ENCODE data around the gene CCNL2.

CCNL2 gene

DNA sequence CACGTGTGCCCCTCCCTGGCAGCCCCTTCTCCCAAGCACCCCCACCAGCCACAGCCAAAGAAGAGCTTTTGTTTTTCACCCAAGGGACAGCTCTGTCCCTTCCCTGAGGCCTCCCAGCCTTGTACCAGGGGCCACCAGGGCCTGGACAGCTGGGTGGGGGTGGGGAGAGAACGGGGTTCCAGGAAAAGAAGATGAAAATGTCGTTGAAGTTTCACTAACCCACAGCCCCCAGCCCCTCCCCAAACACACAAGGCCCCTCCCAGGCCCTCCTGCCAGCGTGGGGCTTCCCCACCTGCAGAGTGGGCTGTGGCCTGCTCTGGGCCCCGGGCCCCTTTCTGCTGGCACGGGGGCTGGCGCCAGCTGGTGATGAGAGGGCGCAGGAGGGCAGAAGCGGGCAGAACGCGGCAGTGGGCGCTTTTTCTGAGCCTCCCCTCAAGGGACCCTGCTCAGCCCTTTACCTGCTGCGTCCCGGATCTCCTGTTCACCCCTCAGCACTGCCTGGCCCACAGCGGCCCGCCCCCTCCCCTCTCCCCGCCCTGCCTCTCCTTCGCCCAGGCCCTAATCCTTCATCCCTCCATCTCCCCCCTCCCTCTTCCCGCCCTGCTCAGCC, 27.5 kb upstream of the CCNL2 start:
- no peak for DNase-seq (ENCODE audit: low read depth, low spot score)
- no peaks in the 10 kb centered on the region for H3K36me3 ChIP-seq (ENCODE audit: insufficient read depth, insufficient read length, low read length)
- TF ChIP-seq ZNF274 (IDR thresholded peaks at IDR 0.05; ENCODE audit: low read depth, low read length) (no peak), SUZ12 (IDR thresholded peaks at IDR 0.05; ENCODE audit: extremely low read depth, insufficient read depth, insufficient read length) (no peak), YY1 (IDR thresholded peaks at IDR 0.05; ENCODE audit: insufficient read depth, insufficient read length) (no peak)
- H3K4me1 ChIP-seq (ENCODE audit: insufficient read depth, insufficient read length): peaks cover 11% of the 10 kb centered on the region
- no peaks in the 10 kb centered on the region for H3K9me3 ChIP-seq (ENCODE audit: insufficient read depth, low read length)
- H3K27me3 ChIP-seq (ENCODE audit: insufficient read depth, insufficient read length): no peaks in the 10 kb centered on the region
- H3K4me3 ChIP-seq (ENCODE audit: insufficient read length, low read depth): peak overlapping the region; percentile 40
- H3K9ac ChIP-seq (ENCODE audit: insufficient read length, low read depth): peak overlapping the region; percentile 80

DNA sequence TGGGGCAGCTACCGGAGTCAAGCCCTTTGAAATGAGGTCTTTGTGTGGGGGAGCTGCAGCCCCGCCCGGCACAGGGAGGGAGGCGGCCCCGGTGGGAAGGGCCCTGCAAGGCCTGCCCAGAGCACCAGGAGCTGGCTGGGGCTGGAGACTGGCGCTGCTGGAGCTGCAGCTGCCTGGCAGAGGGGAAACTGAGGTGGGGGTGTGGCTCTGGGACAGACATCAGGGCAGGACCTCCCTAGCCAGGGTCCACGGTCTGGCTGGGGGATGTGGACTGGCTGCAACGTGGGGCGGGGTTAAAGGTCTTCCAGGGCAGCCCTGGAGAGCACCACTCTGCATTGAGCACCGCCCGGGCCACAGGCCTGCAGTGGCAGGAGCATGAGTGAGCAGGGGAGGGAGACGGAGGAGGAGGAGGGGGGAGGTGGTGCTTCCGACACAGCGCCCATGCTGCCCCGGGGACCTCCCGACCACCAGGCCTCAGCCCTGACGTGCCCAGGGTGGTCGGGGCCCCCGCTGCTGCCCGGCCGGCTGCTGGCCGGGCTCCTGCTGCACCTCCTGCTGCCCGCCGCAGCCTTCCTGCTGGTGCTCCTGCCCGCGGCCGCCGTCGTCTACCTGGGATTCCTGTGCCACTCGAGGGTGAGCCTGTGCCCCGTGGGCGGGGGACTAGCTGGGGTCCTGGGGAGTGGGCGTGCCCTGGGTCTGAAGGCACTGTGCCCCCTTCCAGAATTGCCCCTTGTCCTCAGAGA, 26.8 kb upstream of the CCNL2 start:
- peaks cover 12% of the 10 kb centered on the region for H3K4me1 ChIP-seq (ENCODE audit: insufficient read depth, insufficient read length)
- H3K4me3 ChIP-seq (ENCODE audit: insufficient read length, low read depth): peak overlapping the region; percentile 40
- peak overlapping the region; percentile 80 for H3K9ac ChIP-seq (ENCODE audit: insufficient read length, low read depth)
- H3K9me3 ChIP-seq (ENCODE audit: insufficient read depth, low read length): no peaks in the 10 kb centered on the region
- H3K27me3 ChIP-seq (ENCODE audit: insufficient read depth, insufficient read length): no peaks in the 10 kb centered on the region
- TF ChIP-seq SUZ12 (IDR thresholded peaks at IDR 0.05; ENCODE audit: extremely low read depth, insufficient read depth, insufficient read length) (no peak), ZNF274 (IDR thresholded peaks at IDR 0.05; ENCODE audit: low read depth, low read length) (no peak), YY1 (IDR thresholded peaks at IDR 0.05; ENCODE audit: insufficient read depth, insufficient read length) (no peak)
- DNase-seq (ENCODE audit: low read depth, low spot score): no peak
- no peaks in the 10 kb centered on the region for H3K36me3 ChIP-seq (ENCODE audit: insufficient read depth, insufficient read length, low read length)

DNA sequence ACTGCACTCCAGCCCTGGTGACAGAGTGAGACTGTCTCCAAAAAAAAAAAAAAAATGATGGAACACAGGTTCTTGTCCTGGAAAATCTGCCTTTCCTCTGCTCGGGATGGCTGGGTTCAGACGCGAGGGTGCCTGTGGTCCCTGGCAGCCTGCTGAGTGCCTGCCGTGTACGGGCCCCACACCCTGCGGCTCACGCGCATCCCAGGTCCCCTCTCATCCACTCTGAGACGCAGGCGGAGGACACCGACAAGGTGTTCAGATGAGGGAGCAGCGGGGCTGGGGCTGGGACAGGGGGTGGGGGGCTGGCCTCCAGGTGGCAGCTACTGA, 26.3 kb upstream of the CCNL2 start:
- TF ChIP-seq SUZ12 (IDR thresholded peaks at IDR 0.05; ENCODE audit: extremely low read depth, insufficient read depth, insufficient read length) (no peak), YY1 (IDR thresholded peaks at IDR 0.05; ENCODE audit: insufficient read depth, insufficient read length) (no peak), ZNF274 (IDR thresholded peaks at IDR 0.05; ENCODE audit: low read depth, low read length) (no peak)
- Histone ChIP-seq H3K9ac (ENCODE audit: insufficient read length, low read depth) (no peak overlapping the region), H3K36me3 (ENCODE audit: insufficient read depth, insufficient read length, low read length) (no peaks in the 10 kb centered on the region), H3K27me3 (ENCODE audit: insufficient read depth, insufficient read length) (no peaks in the 10 kb centered on the region), H3K9me3 (ENCODE audit: insufficient read depth, low read length) (no peaks in the 10 kb centered on the region), H3K4me1 (ENCODE audit: insufficient read depth, insufficient read length) (peaks cover 16% of the 10 kb centered on the region), H3K4me3 (ENCODE audit: insufficient read length, low read depth) (no peak overlapping the region)
- DNase-seq (ENCODE audit: low read depth, low spot score): no peak

DNA sequence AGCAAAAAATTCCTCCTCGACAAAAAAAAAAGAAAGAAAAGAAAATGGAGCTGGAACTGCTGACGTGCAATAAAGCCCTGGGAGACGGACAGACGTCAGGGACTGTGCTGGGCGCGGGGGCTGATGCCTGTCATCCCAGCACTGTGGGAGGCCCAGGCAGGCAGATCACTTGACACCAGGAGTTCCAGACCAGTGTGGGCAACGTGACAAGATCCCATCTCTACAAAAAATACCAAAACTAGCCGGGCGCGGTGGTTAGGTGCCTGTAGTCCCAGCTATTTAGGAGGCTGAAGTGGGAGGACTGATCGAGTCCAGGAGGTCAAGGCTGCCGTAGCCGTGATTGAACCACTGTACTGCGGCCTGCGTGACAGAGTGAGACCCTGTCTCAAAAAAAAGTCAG, 25.6 kb upstream of the CCNL2 start:
- no peak overlapping the region for H3K4me3 ChIP-seq (ENCODE audit: insufficient read length, low read depth)
- DNase-seq (ENCODE audit: low read depth, low spot score): no peak
- H3K4me1 ChIP-seq (ENCODE audit: insufficient read depth, insufficient read length): peaks cover 17% of the 10 kb centered on the region
- no peaks in the 10 kb centered on the region for H3K9me3 ChIP-seq (ENCODE audit: insufficient read depth, low read length)
- no peak overlapping the region for H3K9ac ChIP-seq (ENCODE audit: insufficient read length, low read depth)
- TF ChIP-seq YY1 (IDR thresholded peaks at IDR 0.05; ENCODE audit: insufficient read depth, insufficient read length) (no peak), SUZ12 (IDR thresholded peaks at IDR 0.05; ENCODE audit: extremely low read depth, insufficient read depth, insufficient read length) (no peak), ZNF274 (IDR thresholded peaks at IDR 0.05; ENCODE audit: low read depth, low read length) (no peak)
- H3K27me3 ChIP-seq (ENCODE audit: insufficient read depth, insufficient read length): no peaks in the 10 kb centered on the region
- H3K36me3 ChIP-seq (ENCODE audit: insufficient read depth, insufficient read length, low read length): no peaks in the 10 kb centered on the region

DNA sequence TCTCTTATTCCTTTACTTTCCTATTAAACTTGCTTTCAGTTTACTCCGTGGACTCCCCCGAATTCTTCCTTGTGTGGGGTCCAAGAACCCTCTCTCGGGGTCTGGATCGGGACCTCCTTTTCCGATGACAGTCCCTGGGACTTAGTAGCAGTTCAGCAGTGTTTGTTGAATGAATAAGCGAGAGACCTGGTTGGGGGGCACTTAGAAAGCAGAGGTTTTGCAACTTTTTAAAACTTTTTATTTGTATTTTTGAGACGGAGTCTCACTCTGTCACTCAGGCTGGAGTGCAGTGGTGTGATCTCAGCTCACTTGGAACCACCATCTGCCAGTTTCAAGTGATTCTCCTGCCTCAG, 24.1 kb upstream of the CCNL2 start:
- no peak overlapping the region for H3K9ac ChIP-seq (ENCODE audit: insufficient read length, low read depth)
- TF ChIP-seq SUZ12 (IDR thresholded peaks at IDR 0.05; ENCODE audit: extremely low read depth, insufficient read depth, insufficient read length) (no peak), ZNF274 (IDR thresholded peaks at IDR 0.05; ENCODE audit: low read depth, low read length) (no peak), YY1 (IDR thresholded peaks at IDR 0.05; ENCODE audit: insufficient read depth, insufficient read length) (no peak)
- no peak overlapping the region for H3K4me3 ChIP-seq (ENCODE audit: insufficient read length, low read depth)
- H3K9me3 ChIP-seq (ENCODE audit: insufficient read depth, low read length): no peaks in the 10 kb centered on the region
- no peaks in the 10 kb centered on the region for H3K27me3 ChIP-seq (ENCODE audit: insufficient read depth, insufficient read length)
- H3K36me3 ChIP-seq (ENCODE audit: insufficient read depth, insufficient read length, low read length): no peaks in the 10 kb centered on the region
- peaks cover 26% of the 10 kb centered on the region for H3K4me1 ChIP-seq (ENCODE audit: insufficient read depth, insufficient read length)
- DNase-seq (ENCODE audit: low read depth, low spot score): no peak

DNA sequence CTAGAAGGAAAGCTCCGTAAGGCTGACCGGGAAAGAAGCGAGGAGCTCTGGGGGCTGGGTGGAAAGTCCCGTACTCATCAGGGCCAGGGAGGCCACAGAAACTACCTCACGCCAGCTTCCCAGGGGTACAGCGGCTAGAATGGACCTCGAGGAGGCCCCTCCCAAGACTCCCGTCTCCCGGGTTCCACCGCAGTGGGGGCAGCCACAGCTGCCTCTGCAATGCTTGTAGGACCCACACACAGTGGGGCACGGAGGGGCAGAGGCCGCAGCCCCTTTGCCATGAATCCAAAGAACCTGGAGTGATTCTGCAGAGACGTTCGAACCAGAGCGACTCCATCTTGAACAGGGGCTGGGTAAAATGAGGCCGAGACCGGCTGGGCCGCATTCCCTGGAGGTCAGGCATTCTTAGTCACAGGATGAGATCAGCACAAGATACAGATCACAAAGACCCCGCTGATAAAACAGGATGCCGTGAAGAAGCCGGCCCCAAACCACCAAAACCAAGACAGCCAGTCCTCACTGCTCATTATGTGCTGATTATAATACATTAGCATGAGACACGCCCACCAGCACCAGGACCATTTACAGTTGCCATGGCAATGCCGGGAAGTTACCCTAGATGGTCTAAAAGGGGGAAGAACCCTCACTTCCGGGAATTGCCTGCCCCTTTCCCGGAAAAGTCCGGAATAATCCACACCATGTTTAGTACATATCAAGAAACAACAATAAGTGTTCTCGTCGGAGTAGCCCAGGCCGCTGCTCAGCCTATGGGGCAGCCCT, 23.5 kb upstream of the CCNL2 start:
- H3K9ac ChIP-seq (ENCODE audit: insufficient read length, low read depth): no peak overlapping the region
- no peaks in the 10 kb centered on the region for H3K27me3 ChIP-seq (ENCODE audit: insufficient read depth, insufficient read length)
- no peak for DNase-seq (ENCODE audit: low read depth, low spot score)
- TF ChIP-seq ZNF274 (IDR thresholded peaks at IDR 0.05; ENCODE audit: low read depth, low read length): no peak
- no peaks in the 10 kb centered on the region for H3K36me3 ChIP-seq (ENCODE audit: insufficient read depth, insufficient read length, low read length)
- peaks cover 26% of the 10 kb centered on the region for H3K4me1 ChIP-seq (ENCODE audit: insufficient read depth, insufficient read length)
- H3K4me3 ChIP-seq (ENCODE audit: insufficient read length, low read depth): no peak overlapping the region
- no peaks in the 10 kb centered on the region for H3K9me3 ChIP-seq (ENCODE audit: insufficient read depth, low read length)

DNA sequence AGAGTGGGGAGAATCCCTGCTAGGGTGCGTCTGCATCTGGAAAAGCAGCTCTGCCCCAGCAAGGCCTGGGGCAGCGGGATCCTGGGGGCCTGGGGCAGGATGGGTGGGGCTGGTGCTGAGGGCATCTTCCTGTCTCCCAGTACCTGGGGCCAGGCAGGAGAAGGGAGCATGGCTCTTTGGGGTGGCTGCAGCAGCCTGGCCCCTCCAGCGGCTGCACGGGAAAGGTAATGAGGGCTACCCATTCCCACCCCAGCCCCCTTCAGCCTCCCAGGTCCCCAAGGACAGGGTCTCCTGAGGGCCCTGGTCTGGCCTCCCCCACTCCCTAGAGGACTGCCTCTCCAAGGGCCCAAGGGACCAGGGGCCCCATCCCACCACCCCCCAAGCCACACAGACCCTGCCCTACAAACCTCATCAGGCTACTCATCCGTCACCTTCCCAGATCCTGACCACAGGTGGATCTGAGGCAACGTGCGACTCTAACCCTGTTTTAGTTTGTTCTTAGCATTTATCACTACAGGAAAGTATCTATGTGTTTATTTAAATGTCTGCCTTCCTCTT, 22.9 kb upstream of the CCNL2 start:
- Histone ChIP-seq H3K4me3 (ENCODE audit: insufficient read length, low read depth) (no peak overlapping the region), H3K27me3 (ENCODE audit: insufficient read depth, insufficient read length) (no peaks in the 10 kb centered on the region), H3K9ac (ENCODE audit: insufficient read length, low read depth) (no peak overlapping the region), H3K4me1 (ENCODE audit: insufficient read depth, insufficient read length) (peaks cover 26% of the 10 kb centered on the region), H3K9me3 (ENCODE audit: insufficient read depth, low read length) (no peaks in the 10 kb centered on the region), H3K36me3 (ENCODE audit: insufficient read depth, insufficient read length, low read length) (no peaks in the 10 kb centered on the region)
- no peak for DNase-seq (ENCODE audit: low read depth, low spot score)
- TF ChIP-seq ZNF274 (IDR thresholded peaks at IDR 0.05; ENCODE audit: low read depth, low read length) (no peak), YY1 (IDR thresholded peaks at IDR 0.05; ENCODE audit: insufficient read depth, insufficient read length) (no peak), SUZ12 (IDR thresholded peaks at IDR 0.05; ENCODE audit: extremely low read depth, insufficient read depth, insufficient read length) (no peak)
